Coronary artery (tissue), 2 donors: ENCODE measurements around the gene RANBP10.

Experiments used
- DNase-seq: peaks from one replicate; pipeline ENCODE4 v3.0.0-alpha.2; 2017; ENCODE audit warnings: low spot score
- H3K27ac ChIP-seq, 2 donors: fragments of 200-600 bp; sonication (generic); one replicate each; pipeline ENCODE4 v1.5.1; 2016 to 2019
- H3K4me3 ChIP-seq: fragments of 200-600 bp; sonication (generic); 2 replicates; pipeline ENCODE4 v1.5.1; 2016; ENCODE audit warnings: mild to moderate bottlenecking, moderate library complexity
- TF ChIP-seq, protein P1 (sequence below): fragments of 200-600 bp; sonication (generic); IDR thresholded peaks from one replicate; pipeline ENCODE4 v1.5.1; 2019; ENCODE audit warnings: antibody characterized with exemption

RANBP10 gene

DNA sequence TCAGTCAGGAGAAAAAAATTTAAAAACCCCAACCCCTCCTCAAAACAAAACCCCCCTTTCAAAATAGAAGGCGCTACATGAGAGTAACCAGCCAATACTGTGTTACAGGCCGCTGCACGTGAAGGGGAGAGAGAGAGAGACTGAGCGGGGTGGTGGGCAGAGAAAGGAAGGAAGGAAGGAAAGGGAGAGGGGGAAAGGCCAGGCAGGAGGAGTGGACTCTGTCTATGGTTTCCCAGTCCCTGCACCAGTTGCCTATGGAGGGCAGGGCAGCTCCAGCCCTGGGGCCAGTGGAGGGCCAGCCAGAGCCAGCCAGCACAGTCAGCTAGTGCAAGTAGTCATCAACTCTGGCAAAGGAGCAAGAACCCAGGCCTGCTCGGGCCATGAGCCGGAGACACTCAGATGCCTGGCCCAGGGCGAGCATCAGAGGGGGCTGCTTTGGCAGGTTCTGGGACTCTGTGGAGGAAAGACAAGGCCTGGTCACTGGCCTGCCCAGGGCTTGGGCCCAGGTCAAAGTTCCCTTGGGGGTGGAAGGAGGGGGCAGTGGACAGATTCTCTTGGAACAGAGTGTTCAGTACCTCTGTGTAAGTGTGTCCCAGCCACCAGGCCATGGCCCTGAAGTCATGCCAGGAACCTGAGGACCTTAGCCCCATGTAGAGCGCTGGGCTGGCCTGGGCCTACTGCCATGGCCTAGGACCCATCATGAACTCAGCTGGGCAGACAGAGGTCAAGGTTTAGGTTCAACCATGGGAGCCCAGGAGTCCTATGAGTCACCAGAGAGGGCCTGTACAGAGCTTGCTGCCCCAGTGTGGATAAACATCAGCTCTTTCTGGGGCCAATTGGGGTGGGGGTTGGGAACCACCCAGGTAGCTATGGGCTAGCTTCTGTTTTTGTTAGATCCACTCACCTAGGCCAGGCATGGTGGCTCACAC, 80.0 kb downstream of the RANBP10 start:
- no peak for DNase-seq
- no peak overlapping the region for H3K27ac ChIP-seq
- H3K4me3 ChIP-seq = no peak overlapping the region
- TF ChIP-seq, protein P1, sequence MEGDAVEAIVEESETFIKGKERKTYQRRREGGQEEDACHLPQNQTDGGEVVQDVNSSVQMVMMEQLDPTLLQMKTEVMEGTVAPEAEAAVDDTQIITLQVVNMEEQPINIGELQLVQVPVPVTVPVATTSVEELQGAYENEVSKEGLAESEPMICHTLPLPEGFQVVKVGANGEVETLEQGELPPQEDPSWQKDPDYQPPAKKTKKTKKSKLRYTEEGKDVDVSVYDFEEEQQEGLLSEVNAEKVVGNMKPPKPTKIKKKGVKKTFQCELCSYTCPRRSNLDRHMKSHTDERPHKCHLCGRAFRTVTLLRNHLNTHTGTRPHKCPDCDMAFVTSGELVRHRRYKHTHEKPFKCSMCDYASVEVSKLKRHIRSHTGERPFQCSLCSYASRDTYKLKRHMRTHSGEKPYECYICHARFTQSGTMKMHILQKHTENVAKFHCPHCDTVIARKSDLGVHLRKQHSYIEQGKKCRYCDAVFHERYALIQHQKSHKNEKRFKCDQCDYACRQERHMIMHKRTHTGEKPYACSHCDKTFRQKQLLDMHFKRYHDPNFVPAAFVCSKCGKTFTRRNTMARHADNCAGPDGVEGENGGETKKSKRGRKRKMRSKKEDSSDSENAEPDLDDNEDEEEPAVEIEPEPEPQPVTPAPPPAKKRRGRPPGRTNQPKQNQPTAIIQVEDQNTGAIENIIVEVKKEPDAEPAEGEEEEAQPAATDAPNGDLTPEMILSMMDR = no peak

DNA sequence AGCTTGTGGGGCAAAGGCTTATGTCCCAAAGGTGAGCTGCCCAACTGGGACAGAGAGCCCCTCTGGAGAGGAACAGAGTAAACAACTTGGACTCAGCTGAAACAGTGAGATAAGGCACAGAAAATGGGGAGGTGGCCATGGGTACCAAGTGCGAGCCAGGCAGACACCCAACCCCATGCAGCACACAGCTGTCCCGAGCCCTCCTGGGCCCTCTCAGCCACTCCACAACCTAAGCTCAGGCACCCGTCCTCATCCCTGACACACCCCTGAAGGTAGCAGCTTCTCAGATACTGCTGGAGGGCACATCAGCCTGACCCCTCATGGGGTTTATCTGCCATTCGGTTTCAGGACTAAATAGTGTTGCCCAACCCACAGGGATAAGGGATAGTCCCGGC, 82.5 kb downstream of the RANBP10 start:
- TF ChIP-seq, protein P1 = no peak
- Histone ChIP-seq H3K4me3 (no peak overlapping the region), H3K27ac (no peak overlapping the region)
- no peak for DNase-seq

DNA sequence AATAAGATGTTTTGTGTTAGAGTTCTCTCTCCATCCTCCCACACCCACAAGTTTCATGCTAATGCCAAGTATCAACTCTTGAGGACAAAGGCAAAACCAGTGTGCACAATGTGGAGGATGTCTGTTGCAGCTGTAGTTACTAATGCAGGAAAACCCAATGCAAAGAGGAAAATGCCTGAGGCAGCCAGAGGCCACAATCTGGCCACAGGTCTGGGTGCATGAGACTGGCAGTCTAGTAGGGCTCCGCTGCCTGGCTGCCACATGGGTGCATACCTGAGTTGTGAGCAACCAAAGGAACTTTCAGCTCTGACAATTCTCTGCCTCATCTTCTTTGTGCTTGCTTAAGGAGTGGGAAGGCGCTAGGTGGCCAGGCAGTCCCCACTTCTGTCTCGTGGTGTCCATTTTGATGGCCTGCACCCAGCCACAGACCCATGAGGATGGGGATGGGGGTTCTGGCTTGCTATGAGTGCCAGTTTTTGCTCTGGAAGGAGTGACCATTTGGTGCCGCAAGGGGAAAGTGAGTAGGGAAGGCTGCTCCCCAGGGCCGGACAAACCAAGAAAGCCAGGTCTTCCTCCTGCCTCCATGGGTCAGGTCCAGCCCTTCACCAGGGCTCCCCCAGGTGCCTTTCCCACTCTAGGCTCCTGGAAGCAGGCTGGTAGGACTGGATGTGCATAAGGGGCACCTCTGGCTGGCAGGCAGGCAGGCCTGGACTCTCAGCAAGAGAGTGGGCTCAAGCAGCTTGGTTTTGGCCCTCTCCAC, 83.0 kb downstream of the RANBP10 start:
- Histone ChIP-seq H3K27ac (no peak overlapping the region), H3K4me3 (no peak overlapping the region)
- DNase-seq = peak; percentile 63
- TF ChIP-seq, protein P1 = no peak

DNA sequence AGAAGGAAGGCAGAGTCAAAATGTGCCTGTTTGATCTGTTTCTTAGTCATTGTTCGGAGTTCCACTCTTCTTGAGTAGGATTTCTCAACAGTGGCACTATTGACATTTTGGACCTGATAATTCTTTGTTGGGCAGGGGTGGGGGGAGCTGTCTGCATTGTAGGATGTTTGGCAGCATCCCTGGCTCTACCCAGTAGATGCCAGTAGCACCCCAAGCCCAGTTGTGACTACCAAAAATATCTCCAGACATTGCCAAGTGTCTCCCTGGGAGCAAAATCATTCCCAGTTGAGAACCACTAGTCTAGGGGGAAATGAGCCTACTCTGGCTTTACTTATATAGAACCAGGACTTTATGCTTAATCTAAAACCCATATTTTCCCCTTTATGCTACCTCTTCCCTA, 86.1 kb downstream of the RANBP10 start:
- peak overlapping the region; percentile 86 for H3K4me3 ChIP-seq
- TF ChIP-seq, protein P1 = no peak
- peak overlapping the region; percentile 83 to 87 for H3K27ac ChIP-seq
- no peak for DNase-seq

DNA sequence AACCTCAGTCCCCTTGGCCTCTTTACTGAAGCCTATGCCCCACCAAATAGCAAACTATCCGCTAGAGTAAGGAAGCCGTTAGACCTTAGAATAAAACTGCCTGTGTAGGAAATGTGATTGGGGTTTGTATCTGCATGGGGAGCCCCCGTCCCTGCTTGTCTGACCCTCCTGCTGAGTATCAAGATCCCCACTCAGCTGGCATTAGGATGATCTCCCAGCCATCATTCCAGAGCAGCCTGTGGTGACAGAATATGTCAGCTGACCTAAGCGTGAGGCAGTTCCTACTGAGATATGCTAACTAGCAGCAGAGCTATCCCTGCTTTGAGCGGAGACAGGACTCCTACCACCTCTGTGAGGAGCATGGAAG, 86.6 kb downstream of the RANBP10 start:
- peak overlapping the region; percentile 83 to 87 for H3K27ac ChIP-seq
- H3K4me3 ChIP-seq = peak overlapping the region; percentile 86
- TF ChIP-seq, protein P1 = no peak
- DNase-seq = peak; percentile 71

DNA sequence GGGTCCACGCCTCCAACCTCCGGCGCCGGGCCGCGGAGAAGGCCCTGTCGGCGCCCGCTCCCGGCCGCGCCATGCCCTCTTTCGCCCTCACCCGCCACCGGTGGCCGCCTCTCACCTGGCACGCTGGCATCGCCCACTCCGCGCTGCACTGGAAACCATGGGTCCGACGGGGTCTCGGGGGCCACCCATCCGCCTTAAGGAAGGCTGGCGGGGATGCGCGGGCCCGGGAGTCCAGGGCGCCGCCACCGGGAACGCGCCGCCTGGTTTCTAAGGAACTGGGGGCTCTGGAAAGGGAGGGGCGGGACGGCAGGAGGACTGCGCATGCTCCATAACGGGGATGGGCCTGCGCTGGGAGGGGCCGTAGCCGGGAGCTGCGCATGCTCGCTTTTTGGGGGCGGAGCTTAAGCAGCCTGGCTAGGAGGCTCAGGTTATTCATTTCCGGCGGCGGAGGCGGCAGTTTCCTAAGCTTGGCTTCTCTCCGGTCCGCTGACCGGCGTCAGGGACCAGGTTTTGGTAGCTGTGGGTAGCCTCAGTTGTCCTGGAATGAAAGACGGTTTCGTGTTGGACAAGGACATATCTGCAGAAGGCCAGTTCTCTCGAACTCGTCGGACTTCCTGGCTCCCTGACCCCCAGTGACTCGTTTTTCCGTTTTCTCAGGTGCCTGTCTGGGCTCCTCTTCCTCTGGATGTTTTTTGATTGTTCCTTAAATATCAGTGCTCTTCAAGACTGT, 87.1 kb downstream of the RANBP10 start, which contains the start of gene GFOD2:
Gene GFOD2 (minus strand): TSS at position 269 of the 730 bp plus-strand sequence. CDS start 33,601 bp downstream, outside the sequence.
- Histone ChIP-seq H3K4me3 (peak within 1 kb of the TSS; percentile 86), H3K27ac (peak within 1 kb of the TSS; percentile 83 to 87)
- DNase-seq = peak; percentile 96
- TF ChIP-seq, protein P1 = no peak
